IMR-90 (cell line): ENCODE results near the gene B2M. TPM values are rescaled to one million over a fixed set of nuclear protein-coding genes. Genes with fewer than 3 reads are reported as not detected.

Source experiments
- ATAC-seq: fragments of 200-7000 bp; cut with Tn5 transposase; 2 replicates; pipeline ENCODE4 v1.9.1; 2020; ENCODE audit warnings: low read depth, mild to moderate bottlenecking, moderate library complexity
- BruUV-seq: library from RNA; stranded (reverse); fragments of 400-500 nt; replicated peaks from 2 replicates; lab custom pipeline; 2021; lab: Mats Ljungman, UMichigan
- CTCF ChIA-PET: fragments of 300-600 bp; formaldehyde crosslinking; extraction: SDS; loops from one replicate; lab custom pipeline; 2021; ENCODE audit warnings: antibody characterized with exemption; lab: Yijun Ruan, JAX
- POLR2A ChIA-PET: fragments of 300-600 bp; sonication (Branson Sonifier 250); formaldehyde crosslinking; loops from one replicate; lab custom pipeline; 2022; ENCODE audit warnings: antibody characterized with exemption; ENCODE audit not compliant: unreplicated experiment; lab: Charles Lee
- DNase-seq: peaks from one replicate; pipeline ENCODE4 v3.0.0; 2013
- H2AFZ ChIP-seq: replicated peaks from 2 replicates; pipeline ENCODE3; 2013; ENCODE audit warnings: low read length, mild to moderate bottlenecking; ENCODE audit not compliant: poor library complexity
- H2AK5ac ChIP-seq: 2 replicates; pipeline ENCODE4 v1.6.1; 2013; ENCODE audit warnings: low read depth, low read length, inconsistent platforms
- H2AK9ac ChIP-seq: replicated peaks from 2 replicates; pipeline ENCODE3; 2013; ENCODE audit warnings: mild to moderate bottlenecking, low read depth, low read length, moderate library complexity; ENCODE audit not compliant: poor library complexity
- H2BK120ac ChIP-seq: 2 replicates; pipeline ENCODE4 v1.6.1; 2013; ENCODE audit warnings: low read depth, low read length, inconsistent platforms
- H2BK15ac ChIP-seq: 3 replicates; pipeline ENCODE4 v1.6.1; 2013; ENCODE audit warnings: low read depth, low read length, inconsistent platforms
- H2BK20ac ChIP-seq: 2 replicates; pipeline ENCODE4 v1.6.1; 2013; ENCODE audit warnings: low read depth, mild to moderate bottlenecking, inconsistent platforms, low read length, moderate library complexity
- H2BK5ac ChIP-seq: 2 replicates; pipeline ENCODE4 v1.6.1; 2013; ENCODE audit warnings: mild to moderate bottlenecking, low read depth, low read length, inconsistent platforms; ENCODE audit not compliant: poor library complexity, severe bottlenecking
- H3K14ac ChIP-seq: replicated peaks from 2 replicates; pipeline ENCODE4 v1.6.1; 2013; ENCODE audit warnings: low read depth, low read length, inconsistent platforms
- H3K18ac ChIP-seq: 2 replicates; pipeline ENCODE4 v1.6.1; 2013; ENCODE audit warnings: low read depth, low read length, control low read depth
- H3K23ac ChIP-seq: 2 replicates; pipeline ENCODE4 v1.6.1; 2013; ENCODE audit warnings: low read depth, low read length, inconsistent platforms
- H3K27ac ChIP-seq: 2 replicates; pipeline ENCODE4 v1.5.1; 2013; ENCODE audit warnings: mild to moderate bottlenecking, control low read depth, low read length; ENCODE audit not compliant: insufficient read depth
- H3K27me3 ChIP-seq: 2 replicates; pipeline ENCODE4 v1.6.1; 2013; ENCODE audit warnings: low read length; ENCODE audit not compliant: control insufficient read depth, insufficient read depth
- H3K36me3 ChIP-seq: 2 replicates; pipeline ENCODE4 v1.6.1; 2013; ENCODE audit warnings: low read length, mixed read lengths; ENCODE audit not compliant: control insufficient read depth, insufficient read depth
- H3K4ac ChIP-seq: 2 replicates; pipeline ENCODE4 v1.6.1; 2013; ENCODE audit warnings: low read depth, low read length, inconsistent platforms
- H3K4me1 ChIP-seq: 2 replicates; pipeline ENCODE4 v1.6.1; 2013; ENCODE audit warnings: low read length, mixed read lengths; ENCODE audit not compliant: control insufficient read depth, insufficient read depth
- H3K4me2 ChIP-seq: 2 replicates; pipeline ENCODE4 v1.6.1; 2013; ENCODE audit warnings: low read depth, mild to moderate bottlenecking, control low read depth, low read length, moderate library complexity
- H3K4me3 ChIP-seq: 2 replicates; pipeline ENCODE4 v1.5.1; 2013; ENCODE audit warnings: low read depth, mild to moderate bottlenecking, control low read depth, low read length, moderate library complexity; ENCODE audit not compliant: insufficient read depth
- H3K56ac ChIP-seq: 2 replicates; pipeline ENCODE4 v1.6.1; 2013; ENCODE audit warnings: low read length, inconsistent platforms; ENCODE audit not compliant: insufficient read depth; ENCODE audit errors: extremely low read depth
- H3K79me1 ChIP-seq, 2 experiments: 2 replicates each; pipeline ENCODE4 v1.6.1; 2013; ENCODE audit warnings: low read length in 2 of 2, inconsistent platforms in 1 of 2, low read depth in 1 of 2
- H3K9ac ChIP-seq: 2 replicates; pipeline ENCODE4 v1.6.1; 2013; ENCODE audit warnings: low read depth, low read length, control low read depth
- H3K9me1 ChIP-seq: 2 replicates; pipeline ENCODE4 v1.6.1; 2013; ENCODE audit warnings: low read length, inconsistent platforms; ENCODE audit not compliant: insufficient read depth
- H3K9me3 ChIP-seq: 2 replicates; pipeline ENCODE4 v1.6.1; 2013; ENCODE audit warnings: low read length; ENCODE audit not compliant: control insufficient read depth, insufficient read depth
- H4K20me1 ChIP-seq: 2 replicates; pipeline ENCODE4 v1.6.1; 2013; ENCODE audit warnings: low read length, inconsistent platforms; ENCODE audit not compliant: insufficient read depth
- H4K5ac ChIP-seq: 2 replicates; pipeline ENCODE4 v1.6.1; 2013; ENCODE audit warnings: mild to moderate bottlenecking, low read depth, low read length, control low read depth
- H4K8ac ChIP-seq, 2 experiments: 2 replicates each; pipeline ENCODE4 v1.6.1; 2013; ENCODE audit warnings: low read depth in 2 of 2, low read length in 2 of 2, control low read depth in 1 of 2, inconsistent platforms in 1 of 2
- H4K91ac ChIP-seq: 2 replicates; pipeline ENCODE4 v1.6.1; 2013; ENCODE audit warnings: low read depth, low read length, inconsistent platforms; ENCODE audit not compliant: insufficient read depth
- BHLHE40 ChIP-seq: fragments of 150-350 bp; IDR thresholded peaks from 2 replicates; pipeline ENCODE4 v1.6.1; 2016; ENCODE audit warnings: mild to moderate bottlenecking, low read depth, low read length
- CEBPB ChIP-seq: IDR thresholded peaks from 2 replicates; pipeline ENCODE4 v1.6.1; 2012; ENCODE audit warnings: low read depth, low read length, improper control_type of control experiment
- CHD1 ChIP-seq: IDR thresholded peaks from 2 replicates; pipeline ENCODE4 v1.6.1; 2012; ENCODE audit warnings: low read depth, low read length, improper control_type of control experiment
- CTCF ChIP-seq: conservative IDR thresholded peaks from 2 replicates; pipeline ENCODE4 v1.5.1; 2012; ENCODE audit warnings: mild to moderate bottlenecking, low read depth, low read length, improper control_type of control experiment
- FOS ChIP-seq: fragments of 150-350 bp; IDR thresholded peaks from 2 replicates; pipeline ENCODE4 v1.6.1; 2016; ENCODE audit warnings: low read depth, low read length
- MAFK ChIP-seq: IDR thresholded peaks from 2 replicates; pipeline ENCODE4 v1.6.1; 2012; ENCODE audit warnings: low read depth, low read length, improper control_type of control experiment
- MAZ ChIP-seq: IDR thresholded peaks from 2 replicates; pipeline ENCODE4 v1.6.1; 2012; ENCODE audit warnings: low read depth, mild to moderate bottlenecking, low read length, improper control_type of control experiment, moderate library complexity, borderline replicate concordance
- MXI1 ChIP-seq: IDR thresholded peaks from 2 replicates; pipeline ENCODE4 v1.6.1; 2012; ENCODE audit warnings: low read depth, mild to moderate bottlenecking, low read length, moderate library complexity, borderline replicate concordance
- NFE2L2 ChIP-seq: fragments of 150-350 bp; IDR thresholded peaks from 2 replicates; pipeline ENCODE4 v1.6.1; 2016; ENCODE audit warnings: low read depth, mild to moderate bottlenecking, low read length
- POLR2A ChIP-seq: IDR thresholded peaks from 2 replicates; pipeline ENCODE4 v1.6.1; 2012; ENCODE audit warnings: mild to moderate bottlenecking, low read depth, low read length
- RCOR1 ChIP-seq: IDR thresholded peaks from 2 replicates; pipeline ENCODE4 v1.6.1; 2012; ENCODE audit warnings: mild to moderate bottlenecking, low read length, improper control_type of control experiment; ENCODE audit not compliant: insufficient replicate concordance
- RFX5 ChIP-seq: IDR thresholded peaks from 2 replicates; pipeline ENCODE4 v1.8.0; 2012; ENCODE audit warnings: low read depth, mild to moderate bottlenecking, low read length, moderate library complexity
- SMC3 ChIP-seq: fragments of 150-350 bp; IDR thresholded peaks from 2 replicates; pipeline ENCODE4 v1.6.1; 2016; ENCODE audit warnings: low read depth, mild to moderate bottlenecking, antibody characterized with exemption, low read length, moderate library complexity
- USF2 ChIP-seq: fragments of 150-350 bp; IDR thresholded peaks from 2 replicates; pipeline ENCODE4 v1.6.1; 2017; ENCODE audit warnings: mild to moderate bottlenecking, antibody characterized with exemption, low read length, low read depth
- WGBS, 2 experiments: methylation state at CpG; one replicate each; pipeline versions ENCODE4 v1.1.5 to v1.1.7; 2013; ENCODE audit warnings: missing lambda C conversion rate in 2 of 2; ENCODE audit not compliant: insufficient read length in 1 of 2; ENCODE audit errors: extremely low coverage in 2 of 2; 5-methylcytosine and 5-hydroxymethylcytosine counted together
- dilution Hi-C: fragments of 300-500 bp; cut with HindIII; formaldehyde crosslinking; loops from one replicate; pipeline ENCODE4 v1.14.3; 2018; ENCODE audit warnings: low sequenced_read_pairs; ENCODE audit not compliant: unreplicated experiment
- in situ Hi-C: fragments of 300-500 bp; cut with MboI; formaldehyde crosslinking; loops from 3 replicates; pipeline ENCODE4 v1.14.3; 2019; ENCODE audit warnings: low sequenced_read_pairs, inconsistent platforms, mixed read lengths
- intact Hi-C: fragments of 100-400 bp; cut with micrococcal nuclease; formaldehyde crosslinking; loops from 2 replicates; pipeline ENCODE4 v1.10.0; 2022
- polyA plus RNA-seq, 3 experiments: library from polyadenylated mRNA; depleted of rRNA; stranded (reverse); fragments of >200 nt; gene quantifications; 2 replicates each; pipeline ENCODE4 v1.2.3, GENCODE V29; 2012; ENCODE audit warnings: low replicate concordance in 1 of 3
- total RNA-seq: library from RNA; depleted of rRNA; stranded (reverse); fragments of >200 nt; gene quantifications from 2 replicates; pipeline ENCODE4 v1.2.3, GENCODE V29; 2012

Gene B2M
- total and polyA plus RNA-seq, 2 of the 4 experiments (the other 2 are of a cell fraction) = 895 to 3,394 TPM

GRCh38 chr15:44666210-44667038, 44.9 kb upstream of the B2M start:
- no peak overlapping the region for H2AK9ac ChIP-seq
- no peaks in the 10 kb centered on the region for H4K20me1 ChIP-seq
- no peak overlapping the region for H2BK15ac ChIP-seq
- ChIA-PET POLR2A (no interaction called here), CTCF (interaction anchor here (1.1 kb wide), 1 partner anchor 69 kb away, joined by 4 read pairs; the partner anchor contains the start of gene TRIM69)
- H3K9me1 ChIP-seq = peaks cover 7% of the 10 kb centered on the region; the same call in 1 of the 2 replicates
- in situ Hi-C loops (loop anchor here (5.0 kb wide), 1 partner anchor 71 kb away; the partner anchor contains the start of gene TRIM69), dilution Hi-C loops (no loop called here), intact Hi-C loops (loop anchor here (5.0 kb wide), 1 partner anchor 36 kb away; no protein-coding TSS in a partner anchor)
- H2AFZ ChIP-seq = no peak overlapping the region
- H3K27me3 ChIP-seq = peaks cover 15% of the 10 kb centered on the region
- no peak overlapping the region for H3K23ac ChIP-seq
- H3K9ac ChIP-seq = no peak overlapping the region
- no peak overlapping the region for H3K4me3 ChIP-seq
- no peak overlapping the region for H3K4ac ChIP-seq
- 0 out of 2 replicates have a peak, but pooled peaks cover 3% of the 10 kb centered on the region for H3K4me1 ChIP-seq
- no CpG with 5 or more reads among the region's 5 CpGs for WGBS, 2 experiments
- no peak overlapping the region for H3K14ac ChIP-seq
- H3K4me2 ChIP-seq = no peak overlapping the region; the same call in 1 of the 2 replicates
- no peak overlapping the region for H4K91ac ChIP-seq
- no peak overlapping the region for H3K27ac ChIP-seq
- H2BK120ac ChIP-seq = no peak overlapping the region
- no TSS peak for BruUV-seq
- no peak overlapping the region for H4K5ac ChIP-seq
- no peaks in the 10 kb centered on the region for H3K36me3 ChIP-seq
- H2BK5ac ChIP-seq = no peak overlapping the region
- H3K9me3 ChIP-seq = no peaks in the 10 kb centered on the region
- no peak overlapping the region for H2BK20ac ChIP-seq
- H3K56ac ChIP-seq = no peak overlapping the region
- DNase-seq (no peak), ATAC-seq (no peak)
- H3K79me1 ChIP-seq = peaks cover 6 to 16% of the 10 kb centered on the region in 2 experiments; a peak in 3 of 4 replicates
- no peak overlapping the region for H2AK5ac ChIP-seq
- no peak overlapping the region for H4K8ac ChIP-seq
- H3K18ac ChIP-seq = no peak overlapping the region
- TF ChIP-seq CTCF (no peak), MAZ (no peak), USF2 (no peak), BHLHE40 (no peak), FOS (no peak), RCOR1 (no peak), MXI1 (no peak), MAFK (no peak), CHD1 (no peak), POLR2A (no peak), SMC3 (no peak), CEBPB (no peak), RFX5 (no peak), NFE2L2 (no peak)
